Brain pericyte (primary cell): ENCODE results near the gene OR4D2.

Source experiments
- DNase-seq: peaks from one replicate; pipeline ENCODE4 v3.0.0-alpha.2; 2012; ENCODE audit warnings: low read depth, low spot score

OR4D2 gene

GRCh38 chr17:58174871-58175270 lies 8.1 kb downstream of the OR4D2 start:
- DNase-seq: no peak

GRCh38 chr17:58176200-58176599 lies 9.4 kb downstream of the OR4D2 start:
- DNase-seq: no peak

- DNase-seq: no peak
These were observed 15.0 kb downstream of the OR4D2 start for GRCh38 chr17:58181796-58182195.

DNA sequence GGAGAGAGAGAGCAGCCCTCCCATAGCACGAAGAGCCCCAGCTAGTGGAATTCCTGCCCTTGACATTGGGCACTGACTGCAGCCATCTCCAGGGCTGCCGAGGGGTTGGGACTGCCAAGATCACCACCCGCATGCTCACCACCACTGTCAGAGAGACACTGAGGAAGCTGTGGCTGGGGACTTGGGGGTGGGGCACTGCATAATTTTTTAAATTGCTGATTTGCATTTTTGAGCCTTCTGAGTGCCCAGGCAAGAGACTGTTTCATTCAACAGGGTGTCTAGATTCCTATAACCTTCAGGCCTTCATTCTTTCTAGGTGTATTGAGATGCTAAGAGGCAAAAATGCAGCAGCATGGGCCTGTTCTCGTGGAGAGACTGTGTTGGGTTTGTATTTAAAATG lies 16.7 kb downstream of the OR4D2 start:
- no peak for DNase-seq

- no peak for DNase-seq
These were observed 17.7 kb downstream of the OR4D2 start for GRCh38 chr17:58184308-58184985.

DNA sequence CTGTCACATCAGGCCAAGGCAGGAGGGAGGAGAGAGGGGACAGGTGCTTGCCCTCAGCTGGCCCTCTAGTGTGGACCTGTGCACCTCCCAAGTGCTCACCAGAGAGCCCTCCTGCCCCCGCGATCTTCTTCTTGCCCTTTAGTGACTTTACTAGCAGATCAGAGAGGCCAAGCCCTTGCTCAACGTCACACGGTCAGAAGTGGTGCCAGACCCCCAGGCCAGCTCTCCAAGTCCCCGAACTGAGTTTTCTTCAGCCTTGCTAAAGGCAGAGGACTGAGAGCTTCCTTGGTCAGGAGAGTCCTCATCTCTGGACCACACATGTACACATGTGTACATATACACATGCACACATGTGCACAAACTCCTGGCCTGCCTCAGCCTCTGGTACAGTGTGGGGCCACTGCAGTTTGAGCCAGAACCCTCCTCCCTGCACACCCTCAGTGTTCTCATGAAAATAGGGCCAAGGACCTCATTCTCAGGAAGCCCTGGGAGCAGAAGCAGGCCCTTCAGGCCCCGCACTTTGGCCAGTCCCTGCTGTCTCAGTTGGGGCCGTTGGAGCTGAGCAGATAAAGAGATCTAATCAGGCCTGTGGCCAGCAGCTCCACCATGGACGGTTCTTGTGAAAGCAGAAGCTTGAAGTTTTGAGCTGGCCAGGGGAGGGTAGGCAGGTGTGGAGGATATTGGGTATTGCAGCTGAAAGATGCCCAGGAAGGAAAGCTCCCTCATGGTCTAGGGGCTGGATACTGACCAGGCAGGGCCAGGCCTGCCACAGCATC lies 18.4 kb downstream of the OR4D2 start:
- DNase-seq: no peak

DNA sequence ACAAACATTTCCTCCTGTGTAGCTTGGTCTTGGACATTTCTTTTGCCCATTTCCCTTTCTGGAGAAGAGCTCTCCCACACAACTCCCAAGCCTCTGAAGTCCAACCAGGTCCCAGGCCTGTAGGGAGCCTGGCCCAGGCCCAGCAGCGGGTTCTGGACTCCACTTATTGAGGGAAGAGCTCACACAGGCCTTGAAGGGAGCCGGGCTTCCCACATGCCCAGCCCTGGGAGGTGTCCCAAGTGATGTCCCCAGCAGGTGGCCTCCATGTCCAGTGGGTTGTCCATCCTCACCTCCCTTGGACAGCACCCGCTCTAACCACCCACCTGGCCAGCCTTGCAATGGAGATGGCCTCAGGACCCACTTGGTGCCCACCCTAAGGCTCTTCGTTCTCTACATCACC lies 19.8 kb downstream of the OR4D2 start:
- no peak for DNase-seq

DNA sequence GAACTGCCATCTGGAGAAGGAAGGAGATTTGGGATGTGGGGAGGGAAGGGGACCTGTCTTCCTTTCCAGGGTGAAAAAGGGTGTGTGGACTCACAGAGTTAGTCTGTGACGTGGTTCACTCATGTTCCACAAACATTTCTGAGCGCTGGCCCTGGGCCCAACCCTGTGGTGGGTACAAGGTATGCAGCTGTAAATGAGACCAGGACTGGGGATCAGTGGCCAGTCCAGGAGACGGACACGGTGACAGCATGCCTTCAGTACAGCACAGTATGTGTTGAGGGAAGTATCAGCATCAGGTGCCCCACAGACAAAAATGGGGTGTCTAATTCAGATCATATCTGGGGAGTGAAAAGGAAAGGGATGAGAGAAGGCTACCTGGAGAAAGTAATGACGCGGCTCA lies 20.3 kb downstream of the OR4D2 start:
- DNase-seq: no peak

GRCh38 chr17:58187675-58188074 lies 20.9 kb downstream of the OR4D2 start:
- no peak for DNase-seq

- no peak for DNase-seq
These were observed 22.8 kb downstream of the OR4D2 start for GRCh38 chr17:58189436-58190146.

DNA sequence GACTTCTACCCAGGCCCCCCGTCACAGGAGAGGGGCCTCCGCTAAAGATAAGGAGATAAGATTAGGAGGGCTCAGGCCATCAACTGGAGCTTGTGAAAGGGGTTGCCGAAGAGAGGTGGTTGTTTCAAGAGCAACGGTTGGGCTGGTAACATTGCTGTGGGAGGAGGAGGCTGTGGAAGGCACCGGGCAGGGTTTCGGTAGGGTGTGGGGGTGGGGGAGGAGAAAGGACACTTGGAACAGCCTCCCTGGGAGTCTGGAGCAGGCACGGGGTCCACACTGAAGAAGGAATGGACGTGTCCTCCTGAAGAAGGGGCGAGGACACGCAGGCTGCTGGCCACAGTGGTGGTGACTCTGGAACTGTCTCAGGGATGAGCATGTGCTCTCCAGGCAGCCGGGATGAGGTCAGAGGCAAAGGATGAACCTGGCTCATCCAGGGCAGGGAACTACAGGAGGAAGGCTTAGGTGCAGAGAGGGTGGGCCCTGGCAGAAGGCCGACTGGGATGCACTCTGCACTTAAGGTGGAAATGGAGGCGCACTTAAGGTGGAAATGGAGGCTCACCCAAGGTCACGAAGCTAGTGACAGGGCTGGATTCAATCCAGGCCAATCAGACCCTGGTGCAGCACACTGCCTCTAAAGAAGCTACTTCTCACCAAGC lies 24.6 kb downstream of the OR4D2 start:
- DNase-seq: no peak

- no peak for DNase-seq
These were observed 25.8 kb downstream of the OR4D2 start, which contains the start of gene EPX for GRCh38 chr17:58192612-58193011. Gene EPX (plus strand): TSS chr17:58192726. CDS start chr17:58192847, 121 bp downstream.

DNA sequence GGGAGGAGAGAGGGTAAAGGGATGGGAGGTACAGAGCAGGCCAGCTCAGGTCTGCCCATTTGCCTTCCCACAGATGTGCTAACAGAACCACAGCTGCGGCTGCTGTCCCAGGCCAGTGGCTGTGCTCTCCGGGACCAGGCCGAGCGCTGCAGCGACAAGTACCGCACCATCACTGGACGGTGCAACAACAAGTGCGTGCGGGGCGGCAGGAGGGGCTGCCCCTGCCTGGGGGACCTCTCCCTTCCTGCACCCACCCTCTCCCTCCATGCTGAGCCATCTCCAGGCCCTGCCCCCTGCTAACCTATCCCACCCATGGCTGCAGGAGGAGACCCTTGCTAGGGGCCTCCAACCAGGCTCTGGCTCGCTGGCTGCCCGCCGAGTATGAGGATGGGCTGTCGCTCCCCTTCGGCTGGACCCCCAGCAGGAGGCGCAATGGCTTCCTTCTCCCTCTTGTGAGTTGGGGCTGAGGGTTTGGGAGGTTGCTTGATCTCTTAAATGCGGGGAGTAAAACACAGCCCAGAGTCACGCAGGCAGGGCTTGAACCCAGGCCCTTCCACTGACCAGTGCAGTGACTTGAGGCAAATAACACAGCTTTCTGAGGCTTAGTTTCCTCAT lies 27.0 kb downstream of the OR4D2 start:
- no peak for DNase-seq

DNA sequence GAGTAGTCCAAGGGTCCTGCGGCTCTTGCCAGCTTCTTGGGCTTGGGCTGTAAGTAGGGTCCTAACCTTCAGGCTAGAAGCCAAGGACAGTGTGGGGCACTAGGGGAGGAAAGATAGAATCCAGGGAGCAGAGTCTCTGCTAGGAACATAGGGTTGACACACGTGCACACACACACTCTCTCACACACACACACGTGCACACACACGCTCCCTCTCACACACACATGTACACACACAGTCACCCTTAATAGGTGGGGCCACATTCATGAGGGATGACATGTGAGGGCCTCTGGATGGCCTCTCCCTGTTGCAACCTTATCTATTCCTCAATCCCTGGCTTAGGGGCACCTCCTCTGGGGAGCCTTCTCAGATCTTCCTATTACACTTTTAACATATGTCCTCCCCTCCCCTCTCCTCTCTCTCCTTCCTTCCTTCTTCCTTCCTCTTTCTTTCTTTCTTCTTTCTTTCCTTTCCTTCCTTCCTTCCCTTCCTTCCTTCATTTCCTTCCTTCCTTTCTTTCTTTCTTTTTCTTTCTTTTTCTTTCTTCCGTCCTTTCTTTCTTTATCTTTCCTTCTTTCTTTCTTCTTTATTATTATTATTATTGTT lies 28.8 kb downstream of the OR4D2 start:
- no peak for DNase-seq

GRCh38 chr17:58196610-58197009 lies 29.8 kb downstream of the OR4D2 start:
- DNase-seq: no peak

- no peak for DNase-seq
These were observed 33.3 kb downstream of the OR4D2 start for GRCh38 chr17:58200024-58200633.

- DNase-seq: no peak
These were observed 36.1 kb downstream of the OR4D2 start for GRCh38 chr17:58202859-58203258.

GRCh38 chr17:58204796-58205195 lies 38.0 kb downstream of the OR4D2 start:
- no peak for DNase-seq

DNA sequence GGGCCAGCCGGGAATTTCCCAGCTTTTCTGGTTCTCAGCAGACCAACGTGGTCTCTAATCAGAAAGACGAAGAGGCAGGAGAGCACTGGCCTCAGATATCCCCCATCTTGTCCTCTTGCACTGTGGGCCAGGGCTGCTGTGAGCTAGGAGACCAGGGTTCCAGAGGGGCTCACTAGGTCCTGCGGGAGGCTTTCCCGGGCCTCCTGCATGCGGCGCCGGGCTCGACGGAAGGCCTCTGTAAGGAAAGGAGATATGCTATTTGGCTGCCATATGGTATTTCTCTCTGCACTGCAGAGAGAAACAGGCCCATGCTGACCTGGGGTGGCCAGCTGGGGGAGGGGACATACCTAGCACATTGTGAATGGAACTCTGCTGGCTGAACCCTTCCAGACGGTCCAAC lies 39.2 kb downstream of the OR4D2 start:
- DNase-seq: no peak

DNA sequence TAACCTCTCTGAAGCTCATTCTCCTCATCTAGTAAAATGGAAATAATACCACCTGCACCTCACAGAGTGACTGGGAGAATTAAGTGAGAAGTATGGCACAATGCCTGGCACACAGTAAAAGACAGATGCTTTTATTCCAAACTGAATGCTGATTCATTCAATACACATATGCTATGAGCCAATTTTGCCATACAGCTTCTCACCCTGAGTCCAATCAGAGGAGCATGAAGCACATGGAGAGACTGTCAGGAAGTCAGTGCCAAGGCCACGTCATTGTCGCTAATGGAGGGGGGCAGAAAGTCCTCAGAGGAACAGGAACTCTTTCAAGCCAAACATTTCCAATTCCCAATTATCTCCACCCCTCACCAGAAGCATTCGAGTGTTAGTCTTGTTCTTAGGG lies 40.7 kb downstream of the OR4D2 start:
- DNase-seq: no peak

DNA sequence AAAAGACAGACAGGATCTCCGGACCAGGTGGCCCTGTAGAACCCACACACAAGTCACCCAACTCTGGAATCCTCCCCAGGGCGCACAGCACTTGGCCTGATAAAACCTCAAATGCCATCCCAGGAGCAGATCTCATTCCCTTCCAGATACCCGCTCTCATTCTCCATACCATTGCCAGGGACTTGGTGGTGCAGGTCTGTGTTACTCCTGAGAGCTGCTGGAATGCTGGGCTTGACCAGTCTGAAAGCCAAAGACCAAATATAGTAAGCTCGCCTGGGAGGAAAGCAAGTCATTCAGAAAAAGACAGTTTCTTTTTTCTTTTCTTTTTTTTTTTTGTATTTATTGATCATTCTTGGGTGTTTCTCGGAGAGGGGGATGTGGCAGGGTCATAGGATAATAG lies 41.6 kb downstream of the OR4D2 start:
- no peak for DNase-seq
